Mesendoderm (in vitro differentiated cells): ENCODE measurements around the gene DCDC2C.

Experiments
- DNase-seq: peaks from one replicate; pipeline ENCODE4 v3.0.0; 2013
- H2AK5ac ChIP-seq: 2 replicates; pipeline ENCODE4 v1.6.1; 2013; ENCODE audit warnings: low read length, inconsistent platforms
- H2BK120ac ChIP-seq: 2 replicates; pipeline ENCODE4 v1.6.1; 2013; ENCODE audit warnings: low read depth, mild to moderate bottlenecking, low read length, moderate library complexity, mixed read lengths
- H2BK15ac ChIP-seq: replicated peaks from 2 replicates; pipeline ENCODE4 v1.6.1; 2013; ENCODE audit warnings: low read depth, mild to moderate bottlenecking, moderate library complexity
- H2BK5ac ChIP-seq: 2 replicates; pipeline ENCODE4 v1.6.1; 2013; ENCODE audit warnings: low read length, inconsistent platforms
- H3K18ac ChIP-seq: 2 replicates; pipeline ENCODE4 v1.6.1; 2013; ENCODE audit warnings: mild to moderate bottlenecking, low read length, mixed read lengths
- H3K23ac ChIP-seq: one replicate; pipeline ENCODE4 v1.6.1; 2013; ENCODE audit warnings: low read length
- H3K27ac ChIP-seq: 2 replicates; pipeline ENCODE4 v1.5.1; 2013; ENCODE audit warnings: low read depth, mild to moderate bottlenecking, inconsistent platforms, low read length, moderate library complexity
- H3K27me3 ChIP-seq: 2 replicates; pipeline ENCODE4 v1.6.1; 2013; ENCODE audit warnings: low read length, control low read depth, mild to moderate bottlenecking, inconsistent platforms; ENCODE audit not compliant: insufficient read depth, poor library complexity
- H3K36me3 ChIP-seq: 2 replicates; pipeline ENCODE4 v1.6.1; 2013; ENCODE audit warnings: low read length, inconsistent platforms; ENCODE audit not compliant: control insufficient read depth, insufficient read depth
- H3K4ac ChIP-seq: one replicate; pipeline ENCODE4 v1.6.1; 2013; ENCODE audit warnings: low read depth, mild to moderate bottlenecking, low read length, moderate library complexity
- H3K4me1 ChIP-seq: 2 replicates; pipeline ENCODE4 v1.6.1; 2013; ENCODE audit warnings: low read depth, low read length, inconsistent platforms; ENCODE audit not compliant: control insufficient read depth
- H3K4me2 ChIP-seq: 2 replicates; pipeline ENCODE4 v1.6.1; 2013; ENCODE audit warnings: low read length
- H3K4me3 ChIP-seq: 2 replicates; pipeline ENCODE4 v1.5.1; 2013; ENCODE audit warnings: mild to moderate bottlenecking, low read length
- H3K56ac ChIP-seq: one replicate; pipeline ENCODE4 v1.6.1; 2013; ENCODE audit warnings: low read length
- H3K79me1 ChIP-seq: 2 replicates; pipeline ENCODE4 v1.6.1; 2013; ENCODE audit warnings: low read length, inconsistent platforms
- H3K79me2 ChIP-seq: 2 replicates; pipeline ENCODE4 v1.6.1; 2013; ENCODE audit warnings: mild to moderate bottlenecking, low read length; ENCODE audit not compliant: control insufficient read depth, insufficient read depth
- H3K9ac ChIP-seq: 2 replicates; pipeline ENCODE4 v1.6.1; 2013; ENCODE audit warnings: low read length, inconsistent platforms
- H4K5ac ChIP-seq: one replicate; pipeline ENCODE4 v1.6.1; 2013; ENCODE audit warnings: low read length
- H4K8ac ChIP-seq: one replicate; pipeline ENCODE4 v1.6.1; 2013; ENCODE audit warnings: low read depth, mild to moderate bottlenecking, control low read depth, low read length, moderate library complexity
- WGBS: extraction: QIAGEN DNeasy Blood & Tissue Kit; methylation state at CpG from one replicate; pipeline ENCODE4 v1.1.7; 2013; ENCODE audit warnings: low lambda C conversion rate, missing lambda C conversion rate; ENCODE audit not compliant: insufficient coverage; ENCODE audit errors: extremely low coverage; 5-methylcytosine and 5-hydroxymethylcytosine counted together

Gene DCDC2C

DNA sequence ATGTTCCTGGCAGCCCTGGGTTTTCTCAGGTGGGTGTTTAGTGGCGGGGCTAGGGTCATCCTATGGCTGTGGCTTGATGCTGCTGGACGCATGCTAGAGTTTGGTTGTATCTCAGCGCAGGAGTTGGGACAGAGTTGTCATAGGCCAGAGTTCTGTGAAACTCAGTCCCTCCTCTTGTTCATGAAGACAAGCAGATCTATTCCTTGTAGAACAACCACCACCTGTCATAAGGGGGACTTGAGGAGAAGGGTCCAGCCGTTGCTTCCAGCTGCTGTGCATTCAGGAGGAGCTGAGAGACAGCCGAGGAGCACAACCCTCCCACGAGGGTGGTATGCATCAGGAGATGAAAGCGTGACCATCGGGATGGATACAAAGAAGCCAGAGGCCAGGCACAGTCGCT, 26.4 kb downstream of the DCDC2C start:
- H3K4me3 ChIP-seq: no peak overlapping the region
- H3K27me3 ChIP-seq: no peaks in the 10 kb centered on the region
- no peak overlapping the region for H2AK5ac ChIP-seq
- no peak overlapping the region for H3K56ac ChIP-seq
- no peak overlapping the region for H2BK120ac ChIP-seq
- no peak overlapping the region for H3K4ac ChIP-seq
- no peak overlapping the region for H3K18ac ChIP-seq
- H3K23ac ChIP-seq: no peak overlapping the region
- WGBS: no CpG with 5 or more reads among the region's 9 CpGs
- no peaks in the 10 kb centered on the region for H3K79me2 ChIP-seq
- H2BK15ac ChIP-seq: no peak overlapping the region
- H2BK5ac ChIP-seq: no peak overlapping the region
- no peaks in the 10 kb centered on the region for H3K36me3 ChIP-seq
- H3K9ac ChIP-seq: no peak overlapping the region
- H3K79me1 ChIP-seq: no peaks in the 10 kb centered on the region
- no peak overlapping the region for H3K4me2 ChIP-seq
- no peak overlapping the region for H4K5ac ChIP-seq
- H4K8ac ChIP-seq: no peak overlapping the region
- H3K27ac ChIP-seq: no peak overlapping the region
- DNase-seq: no peak
- H3K4me1 ChIP-seq: no peaks in the 10 kb centered on the region

DNA sequence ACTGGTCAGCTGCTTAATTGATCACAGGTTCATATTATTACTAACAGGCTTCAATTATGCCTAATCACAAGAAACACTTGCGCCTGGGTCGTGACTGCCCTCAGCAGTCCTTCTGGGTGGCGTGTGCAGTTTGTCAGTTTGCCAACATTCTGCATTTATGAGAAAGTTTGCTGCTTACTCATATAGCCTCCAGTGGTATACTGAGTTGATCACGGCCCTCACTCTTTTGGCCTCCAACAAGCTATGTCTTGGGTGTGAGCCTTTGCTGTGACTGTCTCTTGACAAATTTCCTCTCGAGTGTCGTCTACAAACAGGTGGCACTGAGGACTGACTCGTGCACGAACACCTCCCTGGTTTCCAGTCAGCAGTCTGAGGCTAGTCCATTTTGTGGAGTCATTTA, 27.3 kb downstream of the DCDC2C start:
- Histone ChIP-seq H3K23ac (no peak overlapping the region), H3K27me3 (no peaks in the 10 kb centered on the region), H3K4ac (no peak overlapping the region), H3K56ac (no peak overlapping the region), H3K36me3 (no peaks in the 10 kb centered on the region), H2BK5ac (no peak overlapping the region), H2BK15ac (no peak overlapping the region), H3K27ac (no peak overlapping the region), H3K4me3 (no peak overlapping the region), H3K79me1 (no peaks in the 10 kb centered on the region), H3K9ac (no peak overlapping the region), H2AK5ac (no peak overlapping the region), H2BK120ac (no peak overlapping the region), H3K4me1 (no peaks in the 10 kb centered on the region), H4K8ac (no peak overlapping the region), H4K5ac (no peak overlapping the region), H3K4me2 (no peak overlapping the region), H3K79me2 (no peaks in the 10 kb centered on the region), H3K18ac (no peak overlapping the region)
- no CpG with 5 or more reads among the region's 8 CpGs for WGBS
- no peak for DNase-seq

DNA sequence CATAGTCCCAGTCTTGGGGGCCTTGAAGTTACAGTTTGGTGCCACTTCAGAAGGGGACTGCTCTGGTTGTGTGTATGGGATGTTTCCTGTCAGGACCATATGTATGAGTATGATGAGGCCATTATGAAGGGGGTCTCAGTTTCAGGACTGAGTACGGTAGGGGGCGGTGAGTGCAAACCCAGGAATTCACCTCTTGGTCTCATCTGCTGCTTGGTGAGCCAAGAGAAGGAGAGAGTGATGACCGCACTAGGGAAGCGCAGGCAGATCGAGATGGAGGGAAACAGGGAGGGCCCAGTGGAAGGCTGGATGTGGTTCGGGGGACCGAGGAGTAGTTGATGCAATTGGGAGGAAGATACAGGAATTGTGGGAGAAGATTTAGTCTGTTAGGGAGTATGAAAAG, 28.5 kb downstream of the DCDC2C start:
- Histone ChIP-seq H3K36me3 (no peaks in the 10 kb centered on the region), H3K23ac (no peak overlapping the region), H3K9ac (no peak overlapping the region), H2AK5ac (no peak overlapping the region), H3K79me2 (no peaks in the 10 kb centered on the region), H3K4me1 (no peaks in the 10 kb centered on the region), H2BK15ac (no peak overlapping the region), H3K79me1 (no peaks in the 10 kb centered on the region), H2BK5ac (no peak overlapping the region), H2BK120ac (no peak overlapping the region), H4K5ac (no peak overlapping the region), H3K18ac (no peak overlapping the region), H3K27ac (no peak overlapping the region), H3K4me2 (no peak overlapping the region), H3K4me3 (no peak overlapping the region), H3K4ac (no peak overlapping the region), H3K56ac (no peak overlapping the region), H3K27me3 (no peaks in the 10 kb centered on the region), H4K8ac (no peak overlapping the region)
- DNase-seq: no peak
- no CpG with 5 or more reads among the region's 7 CpGs for WGBS

DNA sequence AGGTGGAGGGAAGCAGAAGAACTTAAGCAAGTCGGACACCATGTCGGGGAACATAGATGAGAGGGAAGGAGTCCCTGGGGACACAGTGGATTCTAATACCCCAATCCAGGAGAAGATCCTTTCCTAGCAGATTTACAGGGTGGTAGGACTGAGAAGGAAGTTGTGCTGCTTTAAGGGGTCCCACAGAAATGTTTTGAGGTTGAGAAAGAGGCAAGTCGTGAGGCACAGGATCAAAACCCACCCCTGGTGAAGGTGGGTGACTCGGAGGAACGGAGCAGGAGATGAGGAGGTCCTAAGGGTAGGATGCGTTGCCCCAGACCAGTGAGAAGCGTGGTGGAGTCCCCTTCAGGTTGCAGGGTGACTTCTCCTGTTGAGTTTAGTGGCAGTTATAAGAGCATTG, 32.7 kb downstream of the DCDC2C start:
- Histone ChIP-seq H4K5ac (no peak overlapping the region), H3K27me3 (no peaks in the 10 kb centered on the region), H3K4ac (no peak overlapping the region), H3K18ac (no peak overlapping the region), H2AK5ac (no peak overlapping the region), H4K8ac (no peak overlapping the region), H3K56ac (no peak overlapping the region), H2BK5ac (no peak overlapping the region), H3K4me3 (no peak overlapping the region), H3K79me2 (no peaks in the 10 kb centered on the region), H3K23ac (no peak overlapping the region), H3K9ac (no peak overlapping the region), H2BK120ac (no peak overlapping the region), H3K4me1 (no peaks in the 10 kb centered on the region), H3K27ac (no peak overlapping the region), H3K36me3 (no peaks in the 10 kb centered on the region), H3K79me1 (no peaks in the 10 kb centered on the region), H3K4me2 (no peak overlapping the region), H2BK15ac (no peak overlapping the region)
- DNase-seq: no peak
- WGBS: no CpG with 5 or more reads among the region's 7 CpGs

DNA sequence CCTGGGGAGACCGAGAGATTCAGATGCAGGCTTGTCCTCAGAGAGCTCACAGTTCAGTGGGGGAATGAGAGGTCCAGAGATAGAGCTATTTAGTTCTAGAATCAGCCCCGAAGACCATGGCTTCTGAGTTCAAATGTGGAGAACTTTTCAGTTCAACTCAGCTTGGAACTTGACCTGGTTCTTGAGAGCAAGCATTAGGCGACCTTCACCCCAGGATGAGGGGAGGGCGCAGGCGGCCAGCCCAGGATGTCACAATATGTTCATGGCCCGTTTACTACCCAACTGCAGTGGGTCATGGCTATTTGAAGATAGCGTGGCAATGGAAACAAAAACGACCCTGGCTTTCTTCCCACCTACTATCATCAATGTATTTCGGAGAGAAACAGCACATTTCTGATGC, 33.8 kb downstream of the DCDC2C start:
- no peak for DNase-seq
- Histone ChIP-seq H3K4me2 (no peak overlapping the region), H3K27ac (no peak overlapping the region), H3K18ac (no peak overlapping the region), H4K5ac (no peak overlapping the region), H2BK5ac (no peak overlapping the region), H3K79me1 (no peaks in the 10 kb centered on the region), H2BK120ac (no peak overlapping the region), H3K4ac (no peak overlapping the region), H3K23ac (no peak overlapping the region), H3K9ac (no peak overlapping the region), H3K27me3 (no peaks in the 10 kb centered on the region), H3K79me2 (no peaks in the 10 kb centered on the region), H3K36me3 (no peaks in the 10 kb centered on the region), H2AK5ac (no peak overlapping the region), H3K56ac (no peak overlapping the region), H3K4me1 (no peaks in the 10 kb centered on the region), H2BK15ac (no peak overlapping the region), H3K4me3 (no peak overlapping the region), H4K8ac (no peak overlapping the region)
- no CpG with 5 or more reads among the region's 9 CpGs for whole genome bisulfite sequencing

DNA sequence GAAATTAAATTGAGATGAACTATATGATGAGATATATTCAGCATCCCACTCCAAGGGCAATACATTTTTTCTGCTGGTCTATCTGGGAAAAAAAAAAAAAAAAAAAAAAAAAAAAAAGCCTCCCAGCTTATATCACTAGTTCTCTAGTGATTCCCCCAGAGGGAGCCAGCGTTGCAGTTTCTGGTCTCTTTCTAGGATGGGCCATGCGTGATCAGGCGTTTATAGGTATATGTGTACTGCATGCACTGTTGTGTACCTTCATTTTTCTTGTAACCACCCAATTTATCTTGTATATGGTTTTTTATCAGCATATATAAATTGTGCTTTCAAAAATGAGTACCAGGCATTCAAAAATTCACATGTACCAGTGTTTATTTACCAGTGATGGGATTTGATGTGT, 35.1 kb downstream of the DCDC2C start:
- H2BK5ac ChIP-seq: no peak overlapping the region
- no peaks in the 10 kb centered on the region for H3K4me1 ChIP-seq
- H3K27ac ChIP-seq: no peak overlapping the region
- H2AK5ac ChIP-seq: no peak overlapping the region
- H3K9ac ChIP-seq: no peak overlapping the region
- no peaks in the 10 kb centered on the region for H3K79me1 ChIP-seq
- H3K4me2 ChIP-seq: no peak overlapping the region
- H4K8ac ChIP-seq: no peak overlapping the region
- no peak overlapping the region for H4K5ac ChIP-seq
- no peak overlapping the region for H3K56ac ChIP-seq
- no peaks in the 10 kb centered on the region for H3K79me2 ChIP-seq
- no peaks in the 10 kb centered on the region for H3K27me3 ChIP-seq
- no peak overlapping the region for H3K18ac ChIP-seq
- H3K36me3 ChIP-seq: no peaks in the 10 kb centered on the region
- no peak overlapping the region for H2BK120ac ChIP-seq
- DNase-seq: peak; percentile 72
- no peak overlapping the region for H3K23ac ChIP-seq
- no CpG with 5 or more reads among the region's 3 CpGs for WGBS
- no peak overlapping the region for H2BK15ac ChIP-seq
- no peak overlapping the region for H3K4me3 ChIP-seq
- no peak overlapping the region for H3K4ac ChIP-seq
